Fibroblast of skin of abdomen (primary cell): ENCODE measurements around the gene IPPK.
"Not testable (repeated sequence)": the region's sequence is repeated elsewhere in the genome, so short reads cannot be mapped to it uniquely, and the experiment has no call there.

Experiments
- DNase-seq: peaks from one replicate; pipeline ENCODE4 v3.0.0-alpha.2; 2013

The IPPK gene

DNA sequence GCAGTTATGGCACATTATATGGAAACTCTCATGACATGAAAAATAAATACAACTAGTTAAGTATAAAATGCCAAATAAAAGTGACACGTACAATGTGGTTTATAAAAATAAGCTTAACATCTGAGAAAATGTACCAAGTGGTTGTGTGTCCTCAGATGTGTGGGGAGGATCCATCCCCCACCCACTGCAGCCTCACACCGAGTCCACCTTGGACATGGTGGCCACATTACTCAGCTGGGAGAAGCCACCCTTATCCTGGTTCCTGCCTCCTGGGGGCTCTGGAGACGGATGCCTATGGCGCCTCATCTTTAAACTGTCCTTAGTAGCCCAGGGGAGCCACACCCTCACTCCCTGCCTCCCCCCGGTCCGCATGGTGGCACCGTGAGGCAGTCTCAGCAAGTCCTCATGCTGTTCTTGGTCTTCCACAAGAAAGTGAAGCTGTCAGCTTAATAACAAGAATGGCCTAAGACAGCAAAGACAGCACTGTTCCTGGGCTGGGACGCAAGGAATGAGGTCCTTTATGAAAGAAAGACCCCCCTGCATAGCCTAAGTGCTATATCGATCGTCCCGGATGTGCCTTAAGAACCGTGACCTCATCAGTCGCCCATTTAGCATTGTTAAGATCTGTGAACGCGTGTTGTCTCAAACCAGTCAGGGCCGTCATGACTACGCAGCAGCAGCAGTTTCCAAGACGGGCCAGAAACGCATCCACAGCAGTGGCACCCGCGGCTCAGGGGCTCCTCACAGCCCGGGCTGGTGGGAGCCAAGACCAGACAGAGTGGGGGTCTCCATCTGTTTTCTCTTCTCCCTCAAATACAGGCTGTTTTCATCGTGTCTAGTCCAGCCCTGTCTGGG lies 56.4 kb downstream of the IPPK start:
- no peak for DNase-seq

GRCh38 chr9:92612816-92613215 lies 57.1 kb downstream of the IPPK start:
- DNase-seq = no peak

DNA sequence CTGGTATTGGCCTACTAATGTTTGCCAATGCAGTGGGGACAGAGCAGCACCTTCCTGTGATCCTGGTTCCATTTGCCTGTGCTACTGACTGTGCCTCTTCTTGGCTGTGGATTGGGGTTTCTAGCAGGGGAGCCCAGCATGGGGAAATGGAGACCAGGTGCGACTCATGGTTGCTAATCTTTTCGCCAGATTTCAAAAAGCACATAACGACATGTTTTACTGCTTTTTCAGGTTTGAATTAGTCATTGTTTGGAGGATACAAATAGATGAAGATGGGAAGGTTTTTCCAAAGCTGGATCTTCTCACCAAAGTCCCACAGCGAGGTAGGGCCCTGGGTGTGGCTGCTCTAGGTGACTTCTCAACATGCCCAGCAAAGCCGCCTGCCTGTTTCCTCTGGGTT lies 57.6 kb downstream of the IPPK start:
- no peak for DNase-seq

DNA sequence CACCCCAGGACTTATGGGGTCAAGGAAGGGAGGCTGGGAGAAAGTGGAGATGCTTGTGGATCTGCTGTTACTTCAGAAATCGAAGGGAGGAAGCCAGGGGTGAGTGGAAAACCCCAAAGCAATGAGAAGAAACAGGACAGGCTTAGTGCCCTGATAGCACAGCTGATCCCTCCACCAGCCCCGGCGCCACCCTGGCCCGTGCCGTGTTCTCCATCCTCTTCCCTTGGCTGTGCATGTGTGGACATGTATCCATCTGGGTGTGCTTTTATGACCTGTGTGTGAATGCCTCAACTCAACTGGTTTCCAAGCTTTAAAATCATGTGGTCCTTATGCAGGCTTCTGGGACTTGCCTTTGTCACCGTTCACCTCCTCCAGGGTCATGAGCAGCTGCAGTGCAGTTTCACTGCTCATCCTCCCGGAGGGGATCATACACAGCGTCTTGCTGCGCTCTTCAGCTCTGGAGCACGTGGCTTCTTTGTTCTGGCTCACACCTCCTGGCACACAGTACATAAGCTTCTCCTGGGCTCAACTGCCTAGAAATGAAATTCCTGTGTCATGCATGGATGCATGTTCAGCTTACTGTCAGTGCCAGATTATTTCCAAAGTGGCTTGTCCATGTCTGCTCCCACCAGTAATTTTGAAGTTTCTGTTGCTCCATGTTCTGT lies 58.2 kb downstream of the IPPK start:
- DNase-seq = no peak

DNA sequence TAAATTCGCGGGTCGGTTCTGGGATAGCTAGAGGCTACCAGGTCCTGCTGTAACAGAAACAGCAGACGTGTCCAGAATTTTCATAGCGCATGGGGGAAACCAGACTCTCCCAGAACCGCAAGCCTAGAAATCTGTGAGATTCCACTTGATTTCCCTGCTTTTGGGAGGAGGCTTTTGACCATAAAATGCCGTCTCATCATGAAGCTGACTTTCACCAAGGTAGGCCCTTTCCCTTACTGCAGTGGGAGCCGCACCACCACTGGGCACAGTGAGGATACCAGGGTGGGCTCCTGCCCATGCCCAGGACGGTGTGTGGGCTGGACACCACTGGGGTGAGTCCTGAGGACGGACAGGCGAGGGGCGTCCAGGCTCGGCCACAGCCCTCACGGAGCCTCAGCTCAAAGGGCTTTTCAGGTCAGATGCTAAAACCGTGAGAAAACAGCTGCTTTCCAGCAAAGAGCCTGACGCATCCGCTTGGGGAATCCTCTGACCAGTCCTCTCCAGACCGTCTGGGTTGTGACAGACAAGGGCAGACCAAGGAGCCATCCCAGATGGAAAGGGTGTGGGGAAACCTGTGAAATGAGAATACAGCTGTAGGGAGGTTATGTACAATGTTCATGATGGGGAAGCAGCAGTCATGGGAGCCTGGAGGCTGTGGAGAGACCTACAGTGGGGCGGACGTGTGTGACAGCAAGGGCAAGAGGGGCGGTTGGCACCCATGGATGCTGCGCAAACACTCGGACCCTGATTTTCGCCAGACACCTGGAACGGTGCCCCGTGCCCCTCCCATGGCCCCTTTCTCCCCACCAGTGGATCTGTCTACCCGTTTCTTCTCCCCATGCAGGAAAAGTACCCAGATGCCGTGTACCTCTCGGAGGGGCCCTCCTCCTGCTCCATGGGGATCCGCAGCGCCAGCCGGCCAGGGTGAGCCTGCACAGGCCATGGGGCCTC lies 59.2 kb downstream of the IPPK start:
- DNase-seq = peak; percentile 43

DNA sequence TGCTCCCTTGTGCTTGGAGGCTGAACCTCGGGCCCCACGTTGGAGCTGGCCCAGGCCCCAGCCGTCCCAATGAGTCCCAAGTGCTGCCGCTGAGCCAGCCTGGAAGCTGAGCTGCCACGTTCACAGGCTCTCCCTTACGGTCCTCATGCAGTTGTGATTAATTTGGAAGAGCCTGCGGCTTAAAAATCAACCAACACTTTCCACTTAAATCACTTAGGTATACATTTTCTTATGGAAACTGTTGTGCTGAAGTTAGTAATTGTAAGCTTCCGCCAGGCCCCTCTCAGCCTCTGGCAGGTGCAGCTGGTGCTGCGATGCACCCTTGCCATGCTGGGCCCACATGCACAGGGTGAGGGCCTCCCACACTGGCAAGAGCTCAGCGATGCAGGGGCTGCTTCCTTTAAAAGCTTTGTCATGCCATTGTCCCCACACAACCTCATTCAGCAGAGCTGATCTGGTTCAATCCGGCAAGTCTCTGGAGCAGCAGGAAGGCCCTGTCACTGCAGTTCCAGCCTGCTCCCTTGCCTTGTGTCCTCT lies 61.0 kb downstream of the IPPK start:
- peak; percentile 31 for DNase-seq

DNA sequence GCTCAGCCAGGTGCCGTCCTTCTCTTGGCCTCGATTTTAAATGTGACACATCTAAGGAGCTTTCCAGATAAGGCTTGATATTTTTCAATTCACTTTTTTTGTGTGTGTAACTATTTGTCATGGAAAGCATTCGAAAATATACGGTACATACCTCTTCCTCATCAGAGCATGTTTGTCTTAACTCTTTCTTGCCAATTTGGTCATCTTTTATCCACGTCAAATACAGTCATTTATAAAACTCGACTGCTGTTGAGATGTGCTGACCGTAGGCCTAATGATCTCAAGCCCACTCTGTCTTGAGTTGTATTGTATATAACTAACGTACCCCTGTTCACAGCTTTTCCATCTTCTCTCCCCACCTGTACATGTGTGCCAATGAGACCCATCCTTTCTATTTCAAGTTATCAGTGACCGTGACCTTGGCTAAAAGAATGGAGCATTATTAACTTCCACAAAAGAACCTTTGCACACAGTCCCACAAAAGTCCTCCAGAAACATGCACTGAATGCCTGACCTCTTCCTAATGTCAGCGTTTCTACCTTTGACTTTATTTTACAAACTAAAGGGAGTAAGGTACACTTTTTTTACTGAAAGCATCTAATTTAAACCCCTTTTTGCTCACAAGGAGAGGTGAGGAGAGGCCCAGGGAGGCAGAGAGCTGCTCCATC lies 61.6 kb downstream of the IPPK start:
- peak; percentile 41 for DNase-seq

DNA sequence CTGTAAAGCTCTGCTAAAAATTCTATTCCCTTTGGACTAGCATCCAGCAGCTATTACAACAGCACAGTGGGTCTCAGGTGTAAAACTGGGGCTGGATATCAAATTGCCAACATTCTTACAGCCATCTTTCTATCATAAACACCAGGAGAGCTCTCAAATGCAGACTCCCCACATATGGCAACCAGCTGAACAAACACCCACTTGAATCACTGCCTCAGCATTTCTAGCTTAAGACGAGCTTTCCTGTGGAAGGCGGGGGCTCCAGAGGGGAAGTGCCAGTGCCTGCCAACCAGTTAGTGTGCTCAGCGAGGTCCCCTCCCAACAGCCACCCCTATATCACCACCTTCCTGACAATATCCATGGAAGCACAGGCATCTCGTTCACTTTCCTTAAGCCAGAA lies 62.2 kb downstream of the IPPK start:
- DNase-seq = peak; percentile 92

- DNase-seq = peak; percentile 64
Observed at GRCh38 chr9:92607088-92607487, 62.8 kb downstream of the IPPK start.

- DNase-seq = no peak
Observed at GRCh38 chr9:92605224-92605623, 64.7 kb downstream of the IPPK start.

DNA sequence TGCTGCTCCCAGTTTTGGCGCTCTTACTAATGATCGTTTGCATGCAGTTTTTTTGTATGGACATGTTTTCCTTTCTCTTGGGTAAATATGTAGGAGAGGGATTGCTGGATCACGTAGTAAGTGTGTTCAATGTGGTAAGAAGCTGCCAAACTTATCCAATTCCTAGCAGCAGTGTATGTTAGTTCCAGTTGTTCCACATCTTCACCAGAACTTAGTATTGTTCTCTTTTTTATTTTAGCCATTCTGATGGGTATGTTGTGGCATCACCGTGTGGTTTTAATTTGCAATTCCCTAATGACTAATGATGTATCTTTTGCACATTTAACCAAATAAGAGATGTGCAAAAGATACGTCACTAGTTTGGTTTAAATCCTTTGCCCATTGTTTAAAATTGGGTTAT lies 65.9 kb downstream of the IPPK start:
- DNase-seq = no peak

DNA sequence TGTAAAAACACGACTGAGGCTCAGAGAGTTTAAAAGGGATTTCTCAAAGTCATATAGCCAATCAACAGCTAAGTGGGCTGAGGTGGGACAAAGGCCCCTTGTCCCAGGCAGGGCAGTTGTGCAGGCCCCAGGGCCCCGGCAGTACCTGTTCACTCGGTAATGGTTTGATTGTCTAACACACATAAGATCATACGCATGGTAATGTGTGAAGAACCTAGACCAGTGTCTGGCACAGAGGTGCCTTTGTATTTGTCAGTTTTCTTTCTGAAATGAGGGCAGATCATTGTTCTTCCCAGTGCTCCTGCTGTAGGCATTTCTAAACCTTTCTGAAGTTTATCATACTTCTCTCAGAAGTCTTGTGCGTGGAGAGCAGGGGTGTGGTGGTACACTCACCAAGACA lies 66.8 kb downstream of the IPPK start:
- DNase-seq = no peak

DNA sequence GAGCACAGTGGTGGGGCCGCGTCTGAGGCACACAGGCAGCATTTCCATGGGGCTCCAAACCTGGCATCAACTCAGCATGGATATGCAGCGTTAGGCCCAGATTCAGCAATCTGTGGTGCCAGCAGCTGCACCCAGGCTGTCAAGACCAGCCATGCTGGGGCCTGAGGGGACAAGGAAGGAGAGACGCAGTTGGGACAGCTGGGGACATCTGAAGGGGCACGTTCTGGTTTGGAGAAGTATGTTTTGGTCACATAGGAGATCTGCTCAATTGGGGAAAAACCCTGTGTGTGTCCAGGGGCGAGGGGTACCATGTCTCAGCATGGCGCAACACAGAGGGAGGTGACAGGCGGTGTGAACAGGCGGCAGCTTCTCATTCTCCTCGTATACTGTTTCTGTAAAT lies 67.5 kb downstream of the IPPK start:
- no peak for DNase-seq

- no peak for DNase-seq
Observed at GRCh38 chr9:92601451-92601850, 68.5 kb downstream of the IPPK start.

- DNase-seq = peak; percentile 45
Observed at GRCh38 chr9:92600462-92601261, 69.3 kb downstream of the IPPK start.

- DNase-seq = no peak
Observed at GRCh38 chr9:92599938-92600461, 69.9 kb downstream of the IPPK start.

- DNase-seq = no peak
Observed at GRCh38 chr9:92598382-92598781, 71.5 kb downstream of the IPPK start.

- no peak for DNase-seq
Observed at GRCh38 chr9:92595930-92596329, 74.0 kb downstream of the IPPK start.

DNA sequence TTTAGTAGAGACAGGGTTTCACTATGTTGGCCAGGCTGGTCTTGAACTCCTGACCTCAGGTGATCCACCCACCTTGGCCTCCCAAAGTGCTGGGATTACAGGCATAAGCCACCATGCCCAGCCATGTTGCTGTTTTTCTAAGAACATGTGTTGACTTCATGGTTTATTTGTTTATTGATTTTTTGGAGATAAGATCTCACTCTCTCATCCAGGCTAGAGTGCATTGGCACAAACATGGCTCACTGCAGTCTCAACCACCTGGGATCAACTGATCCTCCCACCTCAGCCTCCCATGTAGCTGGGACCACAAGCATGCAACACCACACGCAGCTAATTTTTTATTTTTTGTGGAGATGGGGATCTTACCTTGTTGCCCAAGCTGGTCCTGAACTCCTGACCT lies 74.9 kb downstream of the IPPK start:
- DNase-seq = not testable (repeated sequence)

GRCh38 chr9:92592946-92593861 lies 76.7 kb downstream of the IPPK start:
- no peak for DNase-seq
